HEK293 (cell line): ENCODE measurements around the gene CLPTM1.
A peak's percentile ranks its signal among the peaks of the same experiment; 100 is the strongest.

Experiments used
- GLIS1 ChIP-seq: fragments of 450-650 bp; formaldehyde crosslinking; IDR thresholded peaks from 2 replicates; pipeline ENCODE4 v1.5.1; 2016; ENCODE audit warnings: missing biosample characterization, missing genetic modification characterization
- HOXC10 ChIP-seq: sonication (generic); formaldehyde crosslinking; IDR thresholded peaks from 2 replicates; pipeline ENCODE4 v1.8.1; 2023; ENCODE audit warnings: mild to moderate bottlenecking, missing genetic modification reagents
- KLF16 ChIP-seq: fragments of 450-650 bp; formaldehyde crosslinking; IDR thresholded peaks from 2 replicates; pipeline ENCODE4 v1.5.1; 2017; ENCODE audit warnings: missing biosample characterization, missing genetic modification characterization
- PBX3 ChIP-seq: sonication (generic); formaldehyde crosslinking; IDR thresholded peaks from 2 replicates; pipeline ENCODE4 v1.8.1; 2022; ENCODE audit warnings: mild to moderate bottlenecking, moderate library complexity, missing genetic modification reagents
- ZFHX2 ChIP-seq: fragments of 450-650 bp; formaldehyde crosslinking; conservative IDR thresholded peaks from 2 replicates; pipeline ENCODE4 v1.5.1; 2016; ENCODE audit warnings: missing biosample characterization, missing genetic modification characterization
- ZFP41 ChIP-seq: fragments of 450-650 bp; formaldehyde crosslinking; IDR thresholded peaks from 2 replicates; pipeline ENCODE4 v1.5.1; 2016; ENCODE audit warnings: missing biosample characterization, missing genetic modification characterization, borderline replicate concordance
- ZNF121 ChIP-seq: fragments of 450-650 bp; formaldehyde crosslinking; IDR thresholded peaks from 2 replicates; pipeline ENCODE4 v1.5.1; 2016; ENCODE audit warnings: missing biosample characterization, missing genetic modification characterization
- ZNF132 ChIP-seq: fragments of 450-650 bp; formaldehyde crosslinking; IDR thresholded peaks from 2 replicates; pipeline ENCODE4 v1.5.1; 2017; ENCODE audit warnings: missing biosample characterization, missing genetic modification characterization, borderline replicate concordance
- ZNF157 ChIP-seq: fragments of 450-650 bp; formaldehyde crosslinking; IDR thresholded peaks from 2 replicates; pipeline ENCODE4 v1.5.1; 2016; ENCODE audit warnings: missing biosample characterization, missing genetic modification characterization
- ZNF211 ChIP-seq: fragments of 450-650 bp; formaldehyde crosslinking; IDR thresholded peaks from 2 replicates; pipeline ENCODE4 v1.5.1; 2016; ENCODE audit warnings: low read depth, missing biosample characterization, missing genetic modification characterization
- ZNF223 ChIP-seq: fragments of 450-650 bp; formaldehyde crosslinking; IDR thresholded peaks from 2 replicates; pipeline ENCODE4 v1.5.1; 2016; ENCODE audit warnings: missing biosample characterization, missing genetic modification characterization
- ZNF248 ChIP-seq: fragments of 450-650 bp; formaldehyde crosslinking; IDR thresholded peaks from 2 replicates; pipeline ENCODE4 v1.5.1; 2017; ENCODE audit warnings: missing biosample characterization, missing genetic modification characterization
- ZNF274 ChIP-seq, 2 experiments: fragments of 200-500 bp in 1 of 2; fragments of 450-650 bp in 1 of 2; sonication (Bioruptor generic) in 1 of 2; formaldehyde crosslinking in 1 of 2; IDR thresholded peaks; 2 replicates each; pipeline versions ENCODE4 v1.5.1 to v1.6.1; 2014 to 2016; ENCODE audit warnings: borderline replicate concordance in 1 of 2, inconsistent platforms in 1 of 2, low read length in 1 of 2, missing biosample characterization in 1 of 2, missing genetic modification characterization in 1 of 2
- ZNF280C ChIP-seq: fragments of 450-650 bp; formaldehyde crosslinking; IDR thresholded peaks from 2 replicates; pipeline ENCODE4 v1.5.1; 2016; ENCODE audit warnings: missing biosample characterization, missing genetic modification characterization
- ZNF433 ChIP-seq: fragments of 450-650 bp; formaldehyde crosslinking; IDR thresholded peaks from 2 replicates; pipeline ENCODE4 v1.5.1; 2016; ENCODE audit warnings: missing biosample characterization, missing genetic modification characterization, low read depth
- ZNF510 ChIP-seq: fragments of 450-650 bp; formaldehyde crosslinking; IDR thresholded peaks from 2 replicates; pipeline ENCODE4 v1.5.1; 2018; ENCODE audit warnings: mild to moderate bottlenecking, missing genetic modification characterization, missing biosample characterization; ENCODE audit not compliant: insufficient replicate concordance
- ZNF513 ChIP-seq: fragments of 450-650 bp; IDR thresholded peaks from 2 replicates; pipeline ENCODE4 v1.5.1; 2018; ENCODE audit warnings: missing biosample characterization, missing genetic modification characterization
- ZNF560 ChIP-seq: fragments of 450-650 bp; formaldehyde crosslinking; IDR thresholded peaks from 2 replicates; pipeline ENCODE4 v1.5.1; 2017; ENCODE audit warnings: missing biosample characterization, missing genetic modification characterization, borderline replicate concordance
- ZNF561 ChIP-seq: fragments of 450-650 bp; IDR thresholded peaks from 2 replicates; pipeline ENCODE4 v1.5.1; 2018; ENCODE audit warnings: missing biosample characterization, missing genetic modification characterization, borderline replicate concordance
- ZNF596 ChIP-seq: fragments of 450-650 bp; IDR thresholded peaks from 2 replicates; pipeline ENCODE4 v1.5.0; 2018; ENCODE audit warnings: missing biosample characterization, mild to moderate bottlenecking, missing genetic modification characterization, moderate library complexity
- ZNF654 ChIP-seq: fragments of 450-650 bp; formaldehyde crosslinking; IDR thresholded peaks from 2 replicates; pipeline ENCODE4 v1.5.1; 2016; ENCODE audit warnings: low read depth, missing biosample characterization, missing genetic modification characterization
- ZNF677 ChIP-seq: fragments of 450-650 bp; IDR thresholded peaks from 2 replicates; pipeline ENCODE4 v1.5.0; 2018; ENCODE audit warnings: missing biosample characterization, mild to moderate bottlenecking, missing genetic modification characterization, moderate library complexity
- ZNF785 ChIP-seq: fragments of 450-650 bp; formaldehyde crosslinking; IDR thresholded peaks from 2 replicates; pipeline ENCODE4 v1.5.1; 2016; ENCODE audit warnings: missing biosample characterization, missing genetic modification characterization
- ZSCAN16 ChIP-seq: fragments of 450-650 bp; formaldehyde crosslinking; IDR thresholded peaks from 2 replicates; pipeline ENCODE4 v1.5.1; 2016; ENCODE audit warnings: missing biosample characterization, missing genetic modification characterization
- ZSCAN30 ChIP-seq: fragments of 450-650 bp; IDR thresholded peaks from 2 replicates; pipeline ENCODE4 v1.5.1; 2018; ENCODE audit warnings: missing biosample characterization, mild to moderate bottlenecking, missing genetic modification characterization, moderate library complexity
- TF ChIP-seq, protein P1 (sequence below): IDR thresholded peaks from 2 replicates; pipeline ENCODE4 v1.6.1; 2011; ENCODE audit warnings: mild to moderate bottlenecking, low read depth, low read length, borderline replicate concordance
- TF ChIP-seq, protein P2 (sequence below): fragments of 450-650 bp; formaldehyde crosslinking; IDR thresholded peaks from 2 replicates; pipeline ENCODE4 v1.5.1; 2017; ENCODE audit warnings: missing biosample characterization, missing genetic modification characterization
- TF ChIP-seq, protein P3 (sequence below): fragments of 450-650 bp; formaldehyde crosslinking; conservative IDR thresholded peaks from 2 replicates; pipeline ENCODE4 v1.5.1; 2016; ENCODE audit warnings: low read depth, missing biosample characterization, missing genetic modification characterization

CLPTM1 gene

GRCh38 chr19:44954649-44955504 is at the start of gene CLPTM1 (continued):
- TF ChIP-seq ZSCAN16 (tag by site-specific recombination) = peak; percentile 70; the same call in 1 of the 2 replicates
- no peak for TF ChIP-seq HOXC10
- no peak for TF ChIP-seq ZNF223
- TF ChIP-seq ZNF157 (tag by site-specific recombination) = no peak
- TF ChIP-seq ZNF560 (tag by site-specific recombination) = no peak
- TF ChIP-seq ZNF121 (tag by site-specific recombination) = no peak
- TF ChIP-seq ZNF677 = no peak
- TF ChIP-seq KLF16 (tag by site-specific recombination) = peak; percentile 99
- no peak for TF ChIP-seq ZNF654 (tag by site-specific recombination)
- TF ChIP-seq GLIS1 (tag by site-specific recombination) = no peak
- TF ChIP-seq ZNF280C = no peak
- TF ChIP-seq ZSCAN30 (tag by site-specific recombination) = peak; percentile 70; the same call in 1 of the 2 replicates
- no peak; the same call in 1 of the 2 replicates for TF ChIP-seq ZFHX2 (tag by site-specific recombination)
- peak; percentile 30; the same call in 1 of the 2 replicates for TF ChIP-seq ZNF785 (tag by site-specific recombination)
- no peak for TF ChIP-seq ZNF274 (IDR thresholded peaks at IDR 0.05; ENCODE audit: low read length)
- no peak for TF ChIP-seq ZNF274 (tag by site-specific recombination; IDR thresholded peaks at IDR 0.05; ENCODE audit: borderline replicate concordance)
- no peak for TF ChIP-seq ZNF510 (tag by site-specific recombination)
- peak; percentile 86 for TF ChIP-seq ZNF561 (tag by site-specific recombination)
- TF ChIP-seq, protein P1, sequence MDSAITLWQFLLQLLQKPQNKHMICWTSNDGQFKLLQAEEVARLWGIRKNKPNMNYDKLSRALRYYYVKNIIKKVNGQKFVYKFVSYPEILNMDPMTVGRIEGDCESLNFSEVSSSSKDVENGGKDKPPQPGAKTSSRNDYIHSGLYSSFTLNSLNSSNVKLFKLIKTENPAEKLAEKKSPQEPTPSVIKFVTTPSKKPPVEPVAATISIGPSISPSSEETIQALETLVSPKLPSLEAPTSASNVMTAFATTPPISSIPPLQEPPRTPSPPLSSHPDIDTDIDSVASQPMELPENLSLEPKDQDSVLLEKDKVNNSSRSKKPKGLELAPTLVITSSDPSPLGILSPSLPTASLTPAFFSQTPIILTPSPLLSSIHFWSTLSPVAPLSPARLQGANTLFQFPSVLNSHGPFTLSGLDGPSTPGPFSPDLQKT = peak; percentile 77; the same call in 1 of the 2 replicates
- TF ChIP-seq PBX3 (CRISPR knock-in tag) = no peak
- TF ChIP-seq, protein P2, sequence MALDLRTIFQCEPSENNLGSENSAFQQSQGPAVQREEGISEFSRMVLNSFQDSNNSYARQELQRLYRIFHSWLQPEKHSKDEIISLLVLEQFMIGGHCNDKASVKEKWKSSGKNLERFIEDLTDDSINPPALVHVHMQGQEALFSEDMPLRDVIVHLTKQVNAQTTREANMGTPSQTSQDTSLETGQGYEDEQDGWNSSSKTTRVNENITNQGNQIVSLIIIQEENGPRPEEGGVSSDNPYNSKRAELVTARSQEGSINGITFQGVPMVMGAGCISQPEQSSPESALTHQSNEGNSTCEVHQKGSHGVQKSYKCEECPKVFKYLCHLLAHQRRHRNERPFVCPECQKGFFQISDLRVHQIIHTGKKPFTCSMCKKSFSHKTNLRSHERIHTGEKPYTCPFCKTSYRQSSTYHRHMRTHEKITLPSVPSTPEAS (tag by site-specific recombination) = peak; percentile 53
- TF ChIP-seq ZFP41 (tag by site-specific recombination) = no peak
- TF ChIP-seq ZNF433 (tag by site-specific recombination) = no peak
- TF ChIP-seq ZNF513 (tag by site-specific recombination) = no peak
- no peak for TF ChIP-seq ZNF248
- TF ChIP-seq, protein P3, sequence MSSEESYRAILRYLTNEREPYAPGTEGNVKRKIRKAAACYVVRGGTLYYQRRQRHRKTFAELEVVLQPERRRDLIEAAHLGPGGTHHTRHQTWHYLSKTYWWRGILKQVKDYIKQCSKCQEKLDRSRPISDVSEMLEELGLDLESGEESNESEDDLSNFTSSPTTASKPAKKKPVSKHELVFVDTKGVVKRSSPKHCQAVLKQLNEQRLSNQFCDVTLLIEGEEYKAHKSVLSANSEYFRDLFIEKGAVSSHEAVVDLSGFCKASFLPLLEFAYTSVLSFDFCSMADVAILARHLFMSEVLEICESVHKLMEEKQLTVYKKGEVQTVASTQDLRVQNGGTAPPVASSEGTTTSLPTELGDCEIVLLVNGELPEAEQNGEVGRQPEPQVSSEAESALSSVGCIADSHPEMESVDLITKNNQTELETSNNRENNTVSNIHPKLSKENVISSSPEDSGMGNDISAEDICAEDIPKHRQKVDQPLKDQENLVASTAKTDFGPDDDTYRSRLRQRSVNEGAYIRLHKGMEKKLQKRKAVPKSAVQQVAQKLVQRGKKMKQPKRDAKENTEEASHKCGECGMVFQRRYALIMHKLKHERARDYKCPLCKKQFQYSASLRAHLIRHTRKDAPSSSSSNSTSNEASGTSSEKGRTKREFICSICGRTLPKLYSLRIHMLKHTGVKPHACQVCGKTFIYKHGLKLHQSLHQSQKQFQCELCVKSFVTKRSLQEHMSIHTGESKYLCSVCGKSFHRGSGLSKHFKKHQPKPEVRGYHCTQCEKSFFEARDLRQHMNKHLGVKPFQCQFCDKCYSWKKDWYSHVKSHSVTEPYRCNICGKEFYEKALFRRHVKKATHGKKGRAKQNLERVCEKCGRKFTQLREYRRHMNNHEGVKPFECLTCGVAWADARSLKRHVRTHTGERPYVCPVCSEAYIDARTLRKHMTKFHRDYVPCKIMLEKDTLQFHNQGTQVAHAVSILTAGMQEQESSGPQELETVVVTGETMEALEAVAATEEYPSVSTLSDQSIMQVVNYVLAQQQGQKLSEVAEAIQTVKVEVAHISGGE = peak; percentile 90
- TF ChIP-seq ZNF211 (tag by site-specific recombination) = no peak
- no peak for TF ChIP-seq ZNF132 (tag by site-specific recombination)
- no peak for TF ChIP-seq ZNF596
